GM21717 (cell line): ENCODE data around the gene IGFBPL1.

Experiments
- ATAC-seq: cut with Tn5 transposase; IDR thresholded peaks from one replicate; pipeline ENCODE4 v1.9.1; 2021; ENCODE audit warnings: mild to moderate bottlenecking, moderate library complexity; ENCODE audit not compliant: unreplicated experiment

The IGFBPL1 gene

DNA sequence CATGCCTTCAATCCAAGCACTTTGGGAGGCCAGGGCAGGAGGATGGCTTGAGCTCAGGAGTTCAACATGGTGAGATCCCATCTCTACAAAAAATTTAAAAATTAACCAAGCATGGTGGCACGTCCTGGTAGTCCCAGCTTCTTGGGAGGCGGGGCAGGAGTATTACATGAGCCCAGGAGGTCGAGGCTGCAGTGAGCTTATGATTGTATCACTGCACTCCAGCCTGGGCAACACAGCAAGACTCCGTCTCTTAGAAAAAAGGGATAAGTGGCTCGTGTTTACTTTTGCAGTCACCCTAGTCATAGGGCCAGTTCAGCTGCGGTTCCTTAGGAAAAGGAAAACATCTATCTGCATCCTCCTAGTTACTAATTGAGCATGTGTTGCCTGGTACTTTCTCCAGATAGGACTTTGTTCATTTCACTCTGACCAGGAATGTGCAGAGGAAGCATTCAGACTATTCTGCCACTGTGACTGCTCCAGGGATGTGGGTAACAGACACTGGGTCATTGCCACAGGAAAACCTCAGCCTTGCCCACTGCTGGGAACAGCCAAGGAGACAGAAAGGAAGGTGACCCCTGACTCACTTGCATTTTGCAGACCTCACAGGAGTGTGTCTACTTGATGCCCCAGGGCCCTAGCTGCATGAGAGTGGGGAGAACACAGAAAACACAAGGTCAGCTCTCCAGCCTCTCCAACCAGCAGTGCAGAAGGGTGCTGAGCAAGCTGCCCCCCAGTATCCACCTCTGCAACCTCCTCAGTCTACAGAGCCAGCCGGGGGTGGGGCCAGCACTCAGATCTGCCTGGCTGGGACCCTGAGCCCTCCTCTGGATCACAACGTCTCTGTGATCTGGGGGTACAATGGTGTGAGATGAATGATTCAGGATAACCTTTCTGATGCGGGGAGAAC is 65.6 kb downstream of the IGFBPL1 start:
- no peak for ATAC-seq

DNA sequence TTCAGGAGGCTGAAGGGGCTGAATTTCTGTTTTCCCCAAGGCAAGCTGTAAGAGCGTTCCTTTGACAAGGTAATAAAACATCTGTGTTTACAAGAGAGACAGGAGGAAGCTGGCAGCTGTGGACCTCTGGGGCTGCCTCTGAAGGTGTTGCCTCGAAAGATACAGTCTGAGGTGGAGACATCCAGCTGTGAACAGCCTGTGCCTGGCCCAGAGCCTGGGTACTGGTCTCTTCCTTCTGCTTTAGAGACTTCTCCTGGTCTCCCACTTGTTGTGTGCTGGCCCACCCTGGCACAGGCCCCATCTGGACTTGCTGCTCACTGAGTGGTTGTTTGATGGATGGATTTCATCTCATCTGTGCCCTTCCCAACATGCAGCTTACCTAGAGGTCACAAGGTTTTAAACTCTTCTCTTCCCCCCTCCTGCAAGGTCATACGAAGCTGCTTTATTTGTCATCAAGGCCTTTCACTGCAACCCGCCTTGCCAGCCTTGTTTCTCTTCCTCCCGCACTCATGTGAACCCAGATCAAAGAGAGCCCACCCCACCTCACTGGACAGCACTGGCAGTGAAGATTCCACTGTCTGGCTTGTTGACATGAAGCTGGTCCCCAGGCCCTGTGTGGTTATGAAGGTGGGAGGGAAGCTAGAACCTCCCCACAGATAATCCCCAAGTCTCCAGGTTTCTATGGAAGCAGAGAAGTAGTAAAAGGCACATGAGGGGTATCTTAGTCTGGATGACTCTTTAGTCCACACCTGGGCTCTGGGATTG is 66.7 kb downstream of the IGFBPL1 start:
- no peak for ATAC-seq

DNA sequence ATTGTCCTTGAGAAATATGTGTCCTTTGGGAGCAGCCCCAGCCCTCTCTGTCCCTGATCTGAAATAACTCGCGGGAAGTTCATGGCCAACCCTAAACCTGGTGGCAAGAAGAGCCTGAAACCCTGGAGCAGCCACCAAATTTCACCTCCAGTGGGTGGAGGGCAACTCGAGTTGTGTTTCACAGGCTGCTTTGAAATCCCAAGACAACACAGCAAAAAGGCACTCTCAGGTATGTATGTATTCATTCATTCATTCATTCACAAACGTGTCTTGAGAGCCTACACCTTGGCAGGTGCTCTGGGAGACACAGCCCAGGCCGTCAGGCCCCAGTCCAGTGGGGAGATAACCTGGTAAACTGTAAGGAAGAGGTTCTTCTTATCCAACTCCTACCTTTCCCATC is 67.4 kb downstream of the IGFBPL1 start:
- no peak for ATAC-seq
